ENCODE measurements around the gene CNIH2. TPM values are rescaled to one million over a fixed set of nuclear protein-coding genes. Genes with fewer than 3 reads are reported as not detected.

The CNIH2 gene
- total and polyA plus RNA-seq, 3 donors from 2014 or later = 4.0 to 17.3 (median 7.4) TPM

DNA sequence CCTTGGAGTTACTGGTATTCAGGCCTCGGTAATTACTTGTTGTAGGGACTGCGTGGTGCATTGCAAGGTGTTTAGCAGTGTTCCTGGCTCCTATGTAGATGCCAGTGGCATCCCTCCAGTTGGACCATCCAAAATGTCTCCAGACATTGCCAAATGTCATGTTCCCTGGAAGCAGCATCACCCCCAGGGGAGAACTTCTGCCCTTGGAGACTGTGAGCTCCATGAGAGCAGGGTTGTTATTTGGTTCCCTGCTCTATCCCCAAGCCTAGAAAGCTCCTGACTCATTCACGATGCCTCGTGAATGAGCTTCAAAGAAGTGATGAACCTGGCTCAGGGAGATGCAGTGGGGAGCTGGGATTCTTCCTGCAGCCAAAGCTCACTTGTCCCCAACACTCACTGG is 43.6 kb downstream of the CNIH2 start:
- WGBS, 2 donors = 70 to 88% methylated on average over 2 to 4 of the region's 4 CpGs
- no peak for TF ChIP-seq POLR2A (IDR thresholded peaks at IDR 0.05)
- TF ChIP-seq, protein P1, sequence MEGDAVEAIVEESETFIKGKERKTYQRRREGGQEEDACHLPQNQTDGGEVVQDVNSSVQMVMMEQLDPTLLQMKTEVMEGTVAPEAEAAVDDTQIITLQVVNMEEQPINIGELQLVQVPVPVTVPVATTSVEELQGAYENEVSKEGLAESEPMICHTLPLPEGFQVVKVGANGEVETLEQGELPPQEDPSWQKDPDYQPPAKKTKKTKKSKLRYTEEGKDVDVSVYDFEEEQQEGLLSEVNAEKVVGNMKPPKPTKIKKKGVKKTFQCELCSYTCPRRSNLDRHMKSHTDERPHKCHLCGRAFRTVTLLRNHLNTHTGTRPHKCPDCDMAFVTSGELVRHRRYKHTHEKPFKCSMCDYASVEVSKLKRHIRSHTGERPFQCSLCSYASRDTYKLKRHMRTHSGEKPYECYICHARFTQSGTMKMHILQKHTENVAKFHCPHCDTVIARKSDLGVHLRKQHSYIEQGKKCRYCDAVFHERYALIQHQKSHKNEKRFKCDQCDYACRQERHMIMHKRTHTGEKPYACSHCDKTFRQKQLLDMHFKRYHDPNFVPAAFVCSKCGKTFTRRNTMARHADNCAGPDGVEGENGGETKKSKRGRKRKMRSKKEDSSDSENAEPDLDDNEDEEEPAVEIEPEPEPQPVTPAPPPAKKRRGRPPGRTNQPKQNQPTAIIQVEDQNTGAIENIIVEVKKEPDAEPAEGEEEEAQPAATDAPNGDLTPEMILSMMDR (IDR thresholded peaks at IDR 0.05) = no peak
- Histone ChIP-seq H3K36me3 (ENCODE audit: low read depth, missing control alignments) (no peaks in the 10 kb centered on the region), H3K4me1 (peaks cover 19% of the 10 kb centered on the region), H3K4me3 (no peak overlapping the region), H3K27ac (no peak overlapping the region), H3K27me3 (no peaks in the 10 kb centered on the region), H3K9me3 (no peaks in the 10 kb centered on the region)
- intact Hi-C loops (cut with DNase I; ENCODE audit: low total_unique reads) = no loop called here
- DNase-seq = no peak

DNA sequence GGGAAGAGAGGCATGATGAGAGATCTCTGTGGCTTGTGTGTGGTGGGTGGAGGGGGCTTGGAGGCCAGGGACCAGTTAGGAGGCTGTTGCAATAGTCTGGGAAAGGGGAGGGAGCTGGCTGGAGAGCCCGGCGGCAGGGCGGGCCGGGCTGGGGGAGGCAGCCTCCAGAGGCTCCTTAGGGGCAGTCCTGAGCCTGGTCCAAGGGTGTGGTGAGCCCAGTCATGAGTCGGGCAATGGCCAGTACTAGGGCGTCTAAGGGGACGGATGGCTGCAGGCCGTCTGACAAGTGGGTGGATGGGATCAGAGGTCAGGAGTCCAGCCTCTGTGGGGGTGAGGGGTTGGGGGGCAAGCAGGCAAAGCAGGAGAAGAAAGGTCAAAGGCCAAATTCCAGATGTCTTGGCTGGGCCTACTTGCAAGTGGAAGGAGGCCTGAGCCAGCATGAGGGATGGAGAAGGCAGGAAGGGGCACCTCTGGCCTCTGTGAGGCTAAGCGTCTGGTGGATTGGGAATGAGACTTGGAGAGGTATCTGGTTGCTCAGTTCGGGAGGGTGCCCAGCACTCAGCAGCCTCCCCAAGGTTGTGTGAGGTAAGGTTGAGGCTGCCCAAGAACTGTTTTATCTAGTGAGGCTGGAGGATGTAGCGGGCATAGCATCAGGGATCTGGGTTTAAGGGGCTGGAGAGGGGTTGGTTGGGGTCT is 44.9 kb downstream of the CNIH2 start:
- H3K27ac ChIP-seq = no peak overlapping the region
- H3K4me1 ChIP-seq = peaks cover 19% of the 10 kb centered on the region
- intact Hi-C loops (cut with DNase I; ENCODE audit: low total_unique reads) = no loop called here
- no peaks in the 10 kb centered on the region for H3K36me3 ChIP-seq (ENCODE audit: low read depth, missing control alignments)
- TF ChIP-seq, protein P1 (IDR thresholded peaks at IDR 0.05) = no peak
- no peak for TF ChIP-seq POLR2A (IDR thresholded peaks at IDR 0.05)
- no peak overlapping the region for H3K4me3 ChIP-seq
- no peaks in the 10 kb centered on the region for H3K9me3 ChIP-seq
- DNase-seq = no peak
- no peaks in the 10 kb centered on the region for H3K27me3 ChIP-seq
- WGBS, 2 donors = 64 to 66% methylated on average over 11 of the region's 11 CpGs

DNA sequence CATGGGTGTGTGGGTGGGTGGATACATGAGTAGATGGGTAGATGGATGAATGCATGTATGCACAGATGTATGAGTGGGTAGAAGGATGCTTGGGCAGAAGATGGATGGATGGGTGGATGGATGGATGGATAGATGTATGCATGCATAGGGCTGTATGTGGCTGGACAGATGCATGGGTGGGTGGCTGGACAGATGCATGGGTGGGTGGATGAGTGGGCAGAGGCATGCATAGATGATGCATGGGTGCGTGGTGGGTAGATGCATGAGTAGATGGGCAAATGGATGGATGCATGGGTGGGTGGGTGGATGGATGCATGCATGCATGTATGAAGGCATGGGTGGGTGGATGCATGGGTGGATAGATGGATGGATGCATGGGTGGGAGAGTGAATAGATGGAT is 45.7 kb downstream of the CNIH2 start:
- 84 to 91% methylated on average over 1 of the region's 1 CpG for WGBS, 2 donors
- no peak for DNase-seq
- intact Hi-C loops (cut with DNase I; ENCODE audit: low total_unique reads) = no loop called here
- no peaks in the 10 kb centered on the region for H3K27me3 ChIP-seq
- TF ChIP-seq, protein P1 (IDR thresholded peaks at IDR 0.05) = no peak
- TF ChIP-seq POLR2A (IDR thresholded peaks at IDR 0.05) = no peak
- peaks cover 24% of the 10 kb centered on the region for H3K4me1 ChIP-seq
- H3K9me3 ChIP-seq = no peaks in the 10 kb centered on the region
- H3K4me3 ChIP-seq = no peak overlapping the region
- no peaks in the 10 kb centered on the region for H3K36me3 ChIP-seq (ENCODE audit: low read depth, missing control alignments)
- no peak overlapping the region for H3K27ac ChIP-seq

DNA sequence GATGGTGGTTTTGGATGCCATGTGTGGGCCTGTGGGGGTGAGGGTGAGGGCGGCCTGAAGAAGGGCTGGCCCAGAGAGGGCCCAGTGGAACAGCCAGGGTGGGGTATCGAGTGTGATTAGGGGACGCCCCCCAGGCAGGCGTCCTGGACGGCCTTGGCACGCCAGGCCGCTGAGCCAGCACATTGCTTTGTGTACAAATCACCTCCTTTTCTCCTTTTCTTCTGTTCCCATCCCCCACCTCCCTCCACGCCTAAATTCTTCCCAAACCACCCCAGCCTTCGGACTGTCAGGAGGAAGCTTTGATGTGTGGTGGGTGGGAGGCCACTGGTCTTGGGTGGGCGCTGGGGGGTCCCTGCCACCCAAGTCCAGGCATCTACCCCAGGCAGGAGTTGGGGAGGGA is 46.7 kb downstream of the CNIH2 start:
- peaks cover 25% of the 10 kb centered on the region for H3K4me1 ChIP-seq
- H3K9me3 ChIP-seq = no peaks in the 10 kb centered on the region
- H3K27ac ChIP-seq = no peak overlapping the region
- WGBS, 2 donors = 58 to 60% methylated on average over 10 of the region's 10 CpGs
- no peak for DNase-seq
- intact Hi-C loops (cut with DNase I; ENCODE audit: low total_unique reads) = no loop called here
- H3K36me3 ChIP-seq (ENCODE audit: low read depth, missing control alignments) = no peaks in the 10 kb centered on the region
- no peak overlapping the region for H3K4me3 ChIP-seq
- TF ChIP-seq, protein P1 (IDR thresholded peaks at IDR 0.05) = no peak
- H3K27me3 ChIP-seq = no peaks in the 10 kb centered on the region

DNA sequence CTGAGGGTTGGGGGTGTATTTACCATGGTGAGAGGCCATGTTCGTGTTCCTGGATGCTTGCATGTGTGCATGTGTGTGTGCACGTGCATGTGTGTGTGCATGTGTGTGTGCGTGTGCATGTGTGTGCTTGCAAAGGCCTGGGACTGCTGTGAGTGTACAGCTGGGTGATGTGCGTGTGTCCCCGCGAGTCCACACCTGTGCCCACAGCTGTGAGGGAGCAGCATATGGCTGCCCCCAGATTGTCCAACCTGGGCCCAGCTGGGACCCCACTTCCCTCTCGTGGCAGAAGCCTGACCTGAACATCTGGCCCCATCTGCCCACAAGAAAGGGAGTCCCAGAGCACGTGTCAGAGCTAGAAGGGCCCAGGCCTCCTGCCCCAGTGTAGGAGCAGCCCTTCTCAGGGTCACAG is 47.3 kb downstream of the CNIH2 start:
- no peaks in the 10 kb centered on the region for H3K27me3 ChIP-seq
- no peaks in the 10 kb centered on the region for H3K36me3 ChIP-seq (ENCODE audit: low read depth, missing control alignments)

More for the DNA sequence above, 47.3 kb downstream of the CNIH2 start:
- Histone ChIP-seq H3K4me3 (no peak overlapping the region), H3K9me3 (no peaks in the 10 kb centered on the region), H3K4me1 (peaks cover 25% of the 10 kb centered on the region), H3K27ac (no peak overlapping the region)
- intact Hi-C loops (cut with DNase I; ENCODE audit: low total_unique reads) = no loop called here
- TF ChIP-seq, protein P1 (IDR thresholded peaks at IDR 0.05) = no peak
- no peak for TF ChIP-seq POLR2A (IDR thresholded peaks at IDR 0.05)
- 83 to 89% methylated on average over 1 to 8 of the region's 8 CpGs for WGBS, 2 donors
- DNase-seq = no peak
